ENCODE measurements around the gene GALNTL6. TPM values are rescaled to one million over a fixed set of nuclear protein-coding genes. Genes with fewer than 3 reads are reported as not detected.

The GALNTL6 gene
- total and polyA plus RNA-seq, 2 donors (not counting 1 experiment from before 2014, with no cell fraction given), result 0.99 to 1.1 TPM

GRCh38 chr4:171851295-171851694, 38.1 kb downstream of the GALNTL6 start:
- H4K20me1 ChIP-seq (ENCODE audit: control insufficient read depth, insufficient read depth, low read length, poor library complexity, severe bottlenecking), result no peaks in the 10 kb centered on the region
- H3K27ac Mint-ChIP-seq, result no peak overlapping the region
- H3K36me3 ChIP-seq (replicated peaks in 1 of 2; ENCODE audit: control extremely low read depth in 1 of 2, control insufficient read depth in 1 of 2, extremely low read depth in 1 of 2, insufficient read depth in 2 of 2, low read length in 1 of 2), result no peaks in the 10 kb centered on the region
- POLR2A ChIA-PET, result no interaction called here
- no peaks in the 10 kb centered on the region for H3K4me1 ChIP-seq (ENCODE audit: control insufficient read depth in 2 of 2, insufficient read depth in 2 of 2, low read length in 2 of 2)
- no peak for TF ChIP-seq EZH2 (IDR thresholded peaks at IDR 0.05; ENCODE audit: borderline replicate concordance, insufficient read depth, low read depth, low read length, poor library complexity, severe bottlenecking)
- no peak for TF ChIP-seq CTCF (IDR thresholded peaks at IDR 0.05)
- H3K79me2 ChIP-seq (ENCODE audit: control insufficient read depth, insufficient read depth, low read length), result no peaks in the 10 kb centered on the region
- ATAC-seq (ENCODE audit: low read depth) (no peak), DNase-seq (no peak)
- CTCF ChIA-PET, result no interaction called here
- H3K9me3 Mint-ChIP-seq (ENCODE audit: insufficient read depth), result no peaks in the 10 kb centered on the region
- H3K9me3 ChIP-seq (ENCODE audit: control extremely low read depth in 1 of 3, control insufficient read depth in 2 of 3, insufficient read depth in 1 of 3, low read length in 2 of 3), result no peaks in the 10 kb centered on the region
- no peak overlapping the region for H3K4me3 Mint-ChIP-seq
- H3K27me3 Mint-ChIP-seq, result no peaks in the 10 kb centered on the region
- H3K4me1 Mint-ChIP-seq, result peaks cover 3% of the 10 kb centered on the region
- H3K9ac ChIP-seq (ENCODE audit: low read length), result no peak overlapping the region
- H3K4me3 ChIP-seq (ENCODE audit: control extremely low read depth in 1 of 5, extremely low read depth in 1 of 5, insufficient read depth in 1 of 5, low read depth in 2 of 5, low read length in 4 of 5), result no peak overlapping the region
- no peaks in the 10 kb centered on the region for H3K27me3 ChIP-seq (replicated peaks in 1 of 4; ENCODE audit: control extremely low read depth in 1 of 4, control insufficient read depth in 3 of 4, insufficient read depth in 4 of 4, low read length in 3 of 4)
- no peak overlapping the region for H3K27ac ChIP-seq (ENCODE audit: low read length in 2 of 2)
- intact Hi-C loops (cut with micrococcal nuclease), result no loop called here
- H3K4me2 ChIP-seq (replicated peaks; ENCODE audit: low read depth, low read length, poor library complexity, severe bottlenecking), result no peak overlapping the region
- H2AFZ ChIP-seq (ENCODE audit: insufficient read depth, low read depth, low read length, poor library complexity, severe bottlenecking), result no peak overlapping the region

- WGBS (ENCODE audit: insufficient coverage), result 50% methylated on average over 1 of the region's 3 CpGs
- Mint-ChIP-seq H3K27me3 (no peaks in the 10 kb centered on the region), H3K4me3 (no peak overlapping the region)
Measured at GRCh38 chr4:171857302-171858012, 44.3 kb downstream of the GALNTL6 start.

More at GRCh38 chr4:171857302-171858012, 44.3 kb downstream of the GALNTL6 start:
- DNase-seq (no peak), ATAC-seq (ENCODE audit: low read depth) (no peak)
- Histone ChIP-seq H3K79me2 (ENCODE audit: control insufficient read depth, insufficient read depth, low read length) (no peaks in the 10 kb centered on the region), H3K9ac (ENCODE audit: low read length) (no peak overlapping the region), H3K4me2 (replicated peaks; ENCODE audit: low read depth, low read length, poor library complexity, severe bottlenecking) (no peak overlapping the region), H2AFZ (ENCODE audit: insufficient read depth, low read depth, low read length, poor library complexity, severe bottlenecking) (no peak overlapping the region), H3K9me3 (ENCODE audit: control extremely low read depth in 1 of 3, control insufficient read depth in 2 of 3, insufficient read depth in 1 of 3, low read length in 2 of 3) (no peaks in the 10 kb centered on the region), H4K20me1 (ENCODE audit: control insufficient read depth, insufficient read depth, low read length, poor library complexity, severe bottlenecking) (no peaks in the 10 kb centered on the region), H3K4me1 (ENCODE audit: control insufficient read depth in 2 of 2, insufficient read depth in 2 of 2, low read length in 2 of 2) (no peaks in the 10 kb centered on the region), H3K27me3 (replicated peaks in 1 of 4; ENCODE audit: control extremely low read depth in 1 of 4, control insufficient read depth in 3 of 4, insufficient read depth in 4 of 4, low read length in 3 of 4) (no peaks in the 10 kb centered on the region), H3K36me3 (replicated peaks in 1 of 2; ENCODE audit: control extremely low read depth in 1 of 2, control insufficient read depth in 1 of 2, extremely low read depth in 1 of 2, insufficient read depth in 2 of 2, low read length in 1 of 2) (no peaks in the 10 kb centered on the region), H3K27ac (ENCODE audit: low read length in 2 of 2) (no peak overlapping the region), H3K4me3 (ENCODE audit: control extremely low read depth in 1 of 5, extremely low read depth in 1 of 5, insufficient read depth in 1 of 5, low read depth in 2 of 5, low read length in 4 of 5) (no peak overlapping the region)
- intact Hi-C loops (cut with micrococcal nuclease), result no loop called here
- Mint-ChIP-seq H3K27ac (no peak overlapping the region), H3K4me1 (peaks cover 2% of the 10 kb centered on the region), H3K9me3 (ENCODE audit: insufficient read depth) (no peaks in the 10 kb centered on the region)
- ChIA-PET POLR2A (no interaction called here), CTCF (no interaction called here)
- no peak for TF ChIP-seq EZH2 (IDR thresholded peaks at IDR 0.05; ENCODE audit: borderline replicate concordance, insufficient read depth, low read depth, low read length, poor library complexity, severe bottlenecking)
- TF ChIP-seq CTCF (IDR thresholded peaks at IDR 0.05), result no peak
